Lung (tissue), 12 donors: ENCODE results near the gene TGFBRAP1. TPM values are rescaled to one million over a fixed set of nuclear protein-coding genes. Genes with fewer than 3 reads are reported as not detected.

Experiments
- ATAC-seq: fragments of 200-7000 bp; cut with Tn5 transposase; one replicate; pipeline ENCODE4 v1.9.1; 2020; ENCODE audit warnings: moderate number of reproducible peaks; ENCODE audit not compliant: insufficient read depth, low FRiP score
- DNase-seq, 3 donors: peaks; one replicate each; pipeline ENCODE4 v3.0.0-alpha.2; 2013 to 2017
- H3K27ac ChIP-seq, 2 donors: one replicate each; pipeline ENCODE4 v1.5.1; 2013; ENCODE audit warnings: mild to moderate bottlenecking in 2 of 2, moderate library complexity in 2 of 2, control low read depth in 1 of 2, inconsistent platforms in 1 of 2, low read depth in 1 of 2, low read length in 1 of 2
- H3K27me3 ChIP-seq, 3 donors: one replicate each; pipeline ENCODE4 v1.5.1; 2013; ENCODE audit warnings: low read length in 2 of 3; ENCODE audit not compliant: control insufficient read depth in 3 of 3, insufficient read depth in 3 of 3
- H3K36me3 ChIP-seq, 4 donors: one replicate each; pipeline ENCODE4 v1.5.1; 2013; ENCODE audit warnings: low read length in 4 of 4, mild to moderate bottlenecking in 1 of 4, moderate library complexity in 1 of 4; ENCODE audit not compliant: control insufficient read depth in 4 of 4, insufficient read depth in 4 of 4
- H3K4me1 ChIP-seq, 5 donors: one replicate each; pipeline ENCODE4 v1.5.1; 2013; ENCODE audit warnings: low read length in 5 of 5, mild to moderate bottlenecking in 2 of 5, moderate library complexity in 1 of 5; ENCODE audit not compliant: control insufficient read depth in 5 of 5, insufficient read depth in 5 of 5
- H3K4me3 ChIP-seq: one replicate; pipeline ENCODE4 v1.5.1; 2013; ENCODE audit warnings: mild to moderate bottlenecking, control low read depth, moderate library complexity
- H3K9ac ChIP-seq, 2 donors: one replicate each; pipeline ENCODE4 v1.5.1; 2013; ENCODE audit warnings: low read length in 2 of 2, control low read depth in 1 of 2; ENCODE audit not compliant: insufficient read depth in 1 of 2
- H3K9me3 ChIP-seq, 4 donors: one replicate each; pipeline ENCODE4 v1.5.1; 2013; ENCODE audit warnings: low read length in 3 of 4, mild to moderate bottlenecking in 1 of 4, moderate library complexity in 1 of 4; ENCODE audit not compliant: control insufficient read depth in 4 of 4, insufficient read depth in 3 of 4
- WGBS, 2 donors: extraction: QIAGEN DNeasy Blood & Tissue Kit; methylation state at CpG; one replicate each; pipeline ENCODE4 v1.1.7; 2013; 5-methylcytosine and 5-hydroxymethylcytosine counted together
- polyA plus RNA-seq, 2 donors: library from polyadenylated mRNA; stranded (reverse); fragments of 200-250 nt; gene quantifications; one replicate each; pipeline ENCODE4 v1.2.1, GENCODE V29; 2013
- total RNA-seq, 2 donors: library from RNA; depleted of rRNA in 1 of 2; stranded (reverse); fragments of >200 nt in 1 of 2; gene quantifications; one replicate each; pipeline ENCODE4 v1.2.1, GENCODE V29; 2014 to 2021
- TF ChIP-seq, protein P1 (sequence below): IDR thresholded peaks from 2 replicates; pipeline ENCODE4 v1.5.1; 2012; ENCODE audit warnings: mild to moderate bottlenecking; ENCODE audit errors: control extremely low read depth, extremely low read depth
- donor health status: control.
- donor health status: control.
- donor health status: Bipolar disorder and iron deficiency.
- donor health status: healthy.
- donor health status: DM: yes; HTN: yes; CAD: no.

The TGFBRAP1 gene
- total and polyA plus RNA-seq, 4 donors, result 4.0 to 19.7 (median 12.0) TPM

GRCh38 chr2:105375001-105375561 is 45.5 kb upstream of the TGFBRAP1 start:
- no peaks in the 10 kb centered on the region for H3K36me3 ChIP-seq
- peaks cover under 1 to 14% (median 6%) of the 10 kb centered on the region in 5 donors for H3K4me1 ChIP-seq
- ATAC-seq, result no peak
- H3K27ac ChIP-seq, result peak overlapping the region; percentile 65 to 76
- no peak overlapping the region for H3K4me3 ChIP-seq
- H3K9me3 ChIP-seq, result no peaks in the 10 kb centered on the region
- TF ChIP-seq, protein P1, sequence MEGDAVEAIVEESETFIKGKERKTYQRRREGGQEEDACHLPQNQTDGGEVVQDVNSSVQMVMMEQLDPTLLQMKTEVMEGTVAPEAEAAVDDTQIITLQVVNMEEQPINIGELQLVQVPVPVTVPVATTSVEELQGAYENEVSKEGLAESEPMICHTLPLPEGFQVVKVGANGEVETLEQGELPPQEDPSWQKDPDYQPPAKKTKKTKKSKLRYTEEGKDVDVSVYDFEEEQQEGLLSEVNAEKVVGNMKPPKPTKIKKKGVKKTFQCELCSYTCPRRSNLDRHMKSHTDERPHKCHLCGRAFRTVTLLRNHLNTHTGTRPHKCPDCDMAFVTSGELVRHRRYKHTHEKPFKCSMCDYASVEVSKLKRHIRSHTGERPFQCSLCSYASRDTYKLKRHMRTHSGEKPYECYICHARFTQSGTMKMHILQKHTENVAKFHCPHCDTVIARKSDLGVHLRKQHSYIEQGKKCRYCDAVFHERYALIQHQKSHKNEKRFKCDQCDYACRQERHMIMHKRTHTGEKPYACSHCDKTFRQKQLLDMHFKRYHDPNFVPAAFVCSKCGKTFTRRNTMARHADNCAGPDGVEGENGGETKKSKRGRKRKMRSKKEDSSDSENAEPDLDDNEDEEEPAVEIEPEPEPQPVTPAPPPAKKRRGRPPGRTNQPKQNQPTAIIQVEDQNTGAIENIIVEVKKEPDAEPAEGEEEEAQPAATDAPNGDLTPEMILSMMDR, result no peak
- no peaks in the 10 kb centered on the region for H3K27me3 ChIP-seq
- no peak overlapping the region for H3K9ac ChIP-seq
- WGBS, 2 donors, result 75 to 78% methylated on average over 15 of the region's 15 CpGs
- DNase-seq, result no peak

GRCh38 chr2:105373895-105374401 is 44.4 kb upstream of the TGFBRAP1 start:
- no peak for DNase-seq
- Histone ChIP-seq H3K27me3 (no peaks in the 10 kb centered on the region), H3K9me3 (no peaks in the 10 kb centered on the region), H3K36me3 (no peaks in the 10 kb centered on the region), H3K9ac (no peak overlapping the region), H3K27ac (peak overlapping the region; percentile 26 to 76), H3K4me3 (no peak overlapping the region), H3K4me1 (peaks cover 2 to 12% (median 7%) of the 10 kb centered on the region in 5 donors)
- 86 to 91% methylated on average over 9 of the region's 9 CpGs for WGBS, 2 donors
- TF ChIP-seq, protein P1, result no peak
- ATAC-seq, result no peak

- peak overlapping the region in 1 of 2 donors; percentile 76 for H3K27ac ChIP-seq
- peaks cover 2 to 12% (median 7%) of the 10 kb centered on the region in 5 donors for H3K4me1 ChIP-seq
- no peak overlapping the region for H3K4me3 ChIP-seq
- ATAC-seq (no peak), DNase-seq (peak; percentile 61 to 79 (median 65))
- no peaks in the 10 kb centered on the region for H3K9me3 ChIP-seq
- 61 to 74% methylated on average over 9 of the region's 9 CpGs for WGBS, 2 donors
- H3K9ac ChIP-seq, result no peak overlapping the region
- H3K36me3 ChIP-seq, result no peaks in the 10 kb centered on the region
- H3K27me3 ChIP-seq, result no peaks in the 10 kb centered on the region
- TF ChIP-seq, protein P1, result no peak
Observed at GRCh38 chr2:105373344-105373781, 43.8 kb upstream of the TGFBRAP1 start.

DNA sequence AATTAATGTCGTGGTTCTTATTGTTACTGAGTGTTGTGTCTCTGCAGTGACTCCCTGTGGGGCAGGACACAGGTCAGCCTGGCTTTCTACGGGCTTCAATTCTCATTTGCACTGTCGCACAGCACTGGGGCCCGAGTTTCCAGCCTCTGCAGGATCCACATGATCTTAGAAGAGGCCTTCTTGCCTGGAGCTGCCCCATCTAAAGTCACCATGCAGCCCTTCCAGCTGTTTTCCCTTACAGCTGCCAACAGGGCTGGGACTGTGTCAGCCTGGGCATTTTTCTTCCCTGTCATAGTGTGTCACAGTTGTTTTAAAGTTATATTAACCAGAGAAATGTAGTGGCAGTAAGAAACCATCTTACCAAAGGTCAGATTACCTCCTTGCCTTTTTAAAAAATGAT is 42.3 kb upstream of the TGFBRAP1 start:
- Histone ChIP-seq H3K27me3 (no peaks in the 10 kb centered on the region), H3K4me1 (peaks cover 2 to 12% (median 6%) of the 10 kb centered on the region in 5 donors), H3K9ac (no peak overlapping the region), H3K36me3 (peaks cover 0 to 6% (median 0%) of the 10 kb centered on the region in 4 donors), H3K9me3 (no peaks in the 10 kb centered on the region), H3K4me3 (no peak overlapping the region), H3K27ac (peak overlapping the region in 1 of 2 donors; percentile 48)
- TF ChIP-seq, protein P1, result no peak
- no peak for ATAC-seq
- peak; percentile 23 to 51 (median 30) for DNase-seq
- 70 to 84% methylated on average over 4 of the region's 4 CpGs for WGBS, 2 donors
